GM21723 (cell line): ENCODE results near the gene GALNT13.
"Not testable (repeated sequence)": the region's sequence is repeated elsewhere in the genome, so short reads cannot be mapped to it uniquely, and the experiment has no call there.

ENCODE experiments used
- ATAC-seq: cut with Tn5 transposase; IDR thresholded peaks from one replicate; pipeline ENCODE4 v1.9.1; 2021; ENCODE audit warnings: mild to moderate bottlenecking, moderate library complexity; ENCODE audit not compliant: unreplicated experiment

GALNT13 gene

DNA sequence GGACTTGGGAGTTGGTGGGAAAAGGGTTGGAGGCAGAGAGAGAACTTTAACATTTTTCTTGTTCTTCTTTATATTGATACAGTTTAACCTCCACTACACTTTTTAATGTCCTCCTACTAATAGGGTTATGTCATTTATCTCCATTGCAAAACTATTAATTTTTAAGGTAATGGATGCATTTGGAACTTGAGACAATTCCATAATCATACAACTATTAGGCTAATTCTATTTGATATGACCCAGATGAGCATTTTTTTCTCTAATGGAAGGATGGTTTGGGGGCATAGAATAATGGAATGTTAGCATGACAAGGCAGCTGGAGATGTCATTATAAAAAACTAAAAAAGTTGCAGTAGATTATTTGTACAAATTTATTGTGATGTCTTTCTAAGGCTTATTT lies 587.6 kb downstream of the GALNT13 start:
- ATAC-seq: no peak

DNA sequence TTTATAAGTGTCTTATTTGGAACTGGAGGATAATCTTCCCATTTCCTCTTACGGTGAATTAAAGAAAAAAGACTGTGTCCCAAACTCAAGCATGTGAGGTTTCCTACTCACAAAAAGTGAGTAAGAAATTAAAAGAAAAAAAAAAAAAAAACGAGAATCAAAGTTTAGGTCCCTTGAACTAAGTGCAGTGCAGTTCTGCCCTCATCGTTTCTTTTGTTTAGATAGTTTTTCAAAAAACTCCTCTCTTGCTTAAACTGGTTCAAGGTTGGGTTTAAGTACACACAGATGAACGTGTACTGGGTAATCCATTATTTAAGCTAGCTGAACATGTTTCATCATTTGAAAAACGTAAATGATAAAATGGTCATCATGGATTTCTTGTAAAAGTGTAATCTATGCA lies 590.9 kb downstream of the GALNT13 start:
- ATAC-seq: no peak

DNA sequence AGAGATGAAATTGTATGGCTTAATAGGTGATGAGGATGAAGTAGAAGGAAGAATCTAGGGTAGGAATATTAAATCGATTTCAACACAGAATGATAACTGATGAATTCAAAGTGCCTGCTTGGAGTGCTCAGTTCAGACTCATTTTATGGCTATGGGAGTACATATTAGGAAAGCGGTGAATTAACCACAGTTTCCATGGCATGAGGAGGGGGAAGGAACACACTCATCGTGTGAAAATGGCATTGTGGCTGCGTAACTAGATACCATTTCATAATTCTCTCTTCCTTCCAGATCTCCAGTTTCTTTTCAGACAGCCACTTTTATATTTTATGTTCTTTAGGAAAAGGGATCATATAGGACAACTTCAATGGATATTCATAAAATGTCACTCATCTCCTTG lies 594.5 kb downstream of the GALNT13 start:
- no peak for ATAC-seq

DNA sequence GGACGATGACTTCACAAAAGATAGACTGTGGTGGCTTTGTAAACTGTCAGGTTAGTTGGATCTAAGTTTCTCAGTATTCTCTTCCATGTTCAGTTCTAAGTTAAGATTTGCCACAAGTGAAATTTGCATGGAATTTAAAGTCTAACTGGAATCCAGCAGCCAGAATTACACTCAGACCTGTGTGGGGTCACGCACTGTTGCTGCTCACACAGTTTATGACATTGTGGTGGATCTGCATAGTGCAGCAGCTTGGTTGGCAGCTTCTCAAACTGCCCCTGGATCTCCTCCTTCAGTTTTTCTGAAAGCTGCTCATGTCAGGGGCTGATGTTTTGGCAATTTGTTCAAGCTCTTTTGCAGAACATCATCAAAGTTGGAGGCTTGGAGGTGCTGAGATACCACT lies 598.7 kb downstream of the GALNT13 start:
- no peak for ATAC-seq

DNA sequence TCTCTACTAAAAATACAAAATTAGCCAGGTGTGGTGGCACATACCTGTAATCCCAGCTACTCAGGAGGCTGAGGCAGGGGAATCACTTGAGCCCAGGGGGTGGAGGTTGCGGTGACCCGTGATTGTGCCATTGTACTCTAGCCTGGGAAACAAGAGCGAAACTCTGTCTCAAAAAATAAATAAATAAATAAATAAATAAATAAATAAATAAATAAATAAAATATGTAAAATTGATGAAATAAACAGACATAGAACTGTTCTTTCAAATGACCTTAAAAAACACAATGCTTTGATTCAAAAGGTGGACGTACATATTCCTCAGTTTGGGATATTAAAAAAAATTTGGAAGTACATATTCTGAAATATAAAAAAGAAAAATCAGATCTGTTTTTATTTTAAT lies 599.8 kb downstream of the GALNT13 start:
- ATAC-seq: not testable (repeated sequence)

DNA sequence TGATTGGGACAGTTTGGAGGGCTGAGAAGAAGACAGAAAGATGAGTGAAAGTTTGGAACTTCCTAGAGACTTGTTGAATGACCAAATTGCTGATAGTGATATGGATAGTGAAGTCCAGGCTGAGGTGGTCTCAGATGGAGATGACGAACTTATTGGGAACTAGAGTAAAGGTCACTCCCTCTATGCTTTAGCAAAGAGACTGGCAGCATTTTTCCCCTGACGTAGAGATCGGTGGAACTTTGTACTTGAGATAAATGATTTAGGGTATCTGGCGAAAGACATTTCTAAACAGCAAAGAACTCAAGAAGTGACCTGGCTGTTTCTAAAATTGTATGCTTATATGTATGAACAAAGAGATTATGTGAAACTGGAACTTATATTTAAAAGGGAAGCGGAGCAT lies 605.6 kb downstream of the GALNT13 start:
- no peak for ATAC-seq

DNA sequence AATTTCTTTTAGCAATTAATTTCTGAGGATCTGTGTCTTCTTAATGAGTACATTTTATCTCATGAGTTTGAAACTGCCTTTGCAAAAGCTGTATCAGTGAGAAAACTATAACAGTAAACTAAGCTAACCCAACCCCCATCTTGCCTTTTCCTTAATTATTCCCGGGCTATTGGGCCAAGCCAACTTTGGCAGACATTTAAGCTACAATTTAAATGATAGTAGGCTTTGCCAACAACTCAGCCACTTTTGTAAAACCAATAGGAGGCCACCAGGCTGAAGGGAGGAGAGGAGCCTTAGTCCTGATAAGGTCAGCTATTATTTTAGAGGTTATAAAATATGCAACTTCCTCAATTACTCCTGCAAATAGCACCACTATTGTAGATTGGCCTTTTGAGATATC lies 608.8 kb downstream of the GALNT13 start:
- no peak for ATAC-seq

DNA sequence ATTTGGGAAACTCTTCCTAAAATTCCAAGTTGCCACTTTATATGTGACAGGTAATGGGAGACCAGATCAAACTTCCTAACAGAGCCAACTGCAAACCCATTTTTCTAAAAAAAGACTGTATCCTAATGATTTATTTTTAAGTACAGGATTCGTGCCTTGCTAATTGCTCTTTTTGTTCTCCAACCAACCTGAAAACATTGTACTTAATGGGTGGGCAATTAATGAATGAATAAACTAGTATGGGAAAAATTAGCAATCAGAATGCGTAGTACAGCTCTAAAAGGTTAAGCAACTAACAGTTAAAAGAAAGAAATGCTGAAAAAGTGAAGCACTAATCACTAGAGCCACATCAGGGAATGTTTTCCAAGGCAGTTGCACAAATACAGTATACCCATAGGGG lies 609.6 kb downstream of the GALNT13 start:
- no peak for ATAC-seq

DNA sequence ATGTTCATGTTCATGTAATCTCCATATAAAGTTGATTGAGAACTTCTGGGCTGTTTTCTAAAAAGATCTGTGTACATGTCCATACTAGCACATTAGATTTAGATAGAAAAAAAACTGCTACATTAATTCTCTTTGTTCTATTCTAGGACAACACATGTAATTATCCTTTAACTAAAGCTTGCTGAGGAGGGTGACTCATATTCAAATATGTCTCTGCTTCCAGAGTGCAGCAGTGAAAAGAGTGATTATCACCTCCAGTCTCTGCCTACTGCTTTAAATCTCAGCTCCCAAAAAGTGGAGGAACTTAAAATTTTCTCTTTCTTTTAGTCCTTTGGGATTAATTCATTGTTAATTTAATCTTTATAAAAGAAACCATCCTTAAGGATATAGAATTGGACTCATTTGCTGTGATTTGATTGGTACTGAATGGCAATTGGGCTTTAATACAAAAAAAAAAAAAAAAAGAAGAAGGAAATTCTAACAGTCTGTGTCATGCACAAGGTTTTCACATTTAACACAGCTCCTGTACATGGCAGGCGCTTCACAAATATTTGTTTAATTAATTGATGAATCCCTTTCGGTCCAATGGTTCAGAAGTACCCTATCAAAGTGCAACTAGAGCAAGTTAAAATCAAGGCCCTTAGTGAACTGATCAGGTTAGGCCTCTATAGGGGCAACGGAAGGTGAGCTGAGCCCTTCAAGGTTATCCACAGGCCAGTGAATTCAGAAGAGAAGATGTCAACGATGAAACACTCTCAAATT lies 612.8 kb downstream of the GALNT13 start:
- ATAC-seq: no peak

DNA sequence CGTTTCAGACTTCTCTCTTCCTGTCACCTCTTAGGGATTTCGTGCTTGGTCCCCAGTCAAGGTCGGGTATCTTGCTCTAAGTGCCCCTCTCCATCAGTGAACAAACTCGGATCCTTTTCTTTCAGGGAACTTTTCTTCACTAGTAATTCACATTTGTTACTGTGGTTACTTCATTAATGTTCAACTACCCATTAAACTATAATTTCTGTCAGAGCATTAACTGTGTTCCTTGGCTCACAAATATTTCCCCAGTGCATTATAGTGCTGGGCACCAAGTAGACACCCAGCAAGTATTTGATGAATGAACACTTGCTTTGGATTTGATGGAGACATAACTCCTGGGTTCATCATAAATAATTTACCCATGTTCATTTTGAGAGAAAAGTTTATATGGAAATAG lies 617.1 kb downstream of the GALNT13 start:
- no peak for ATAC-seq

DNA sequence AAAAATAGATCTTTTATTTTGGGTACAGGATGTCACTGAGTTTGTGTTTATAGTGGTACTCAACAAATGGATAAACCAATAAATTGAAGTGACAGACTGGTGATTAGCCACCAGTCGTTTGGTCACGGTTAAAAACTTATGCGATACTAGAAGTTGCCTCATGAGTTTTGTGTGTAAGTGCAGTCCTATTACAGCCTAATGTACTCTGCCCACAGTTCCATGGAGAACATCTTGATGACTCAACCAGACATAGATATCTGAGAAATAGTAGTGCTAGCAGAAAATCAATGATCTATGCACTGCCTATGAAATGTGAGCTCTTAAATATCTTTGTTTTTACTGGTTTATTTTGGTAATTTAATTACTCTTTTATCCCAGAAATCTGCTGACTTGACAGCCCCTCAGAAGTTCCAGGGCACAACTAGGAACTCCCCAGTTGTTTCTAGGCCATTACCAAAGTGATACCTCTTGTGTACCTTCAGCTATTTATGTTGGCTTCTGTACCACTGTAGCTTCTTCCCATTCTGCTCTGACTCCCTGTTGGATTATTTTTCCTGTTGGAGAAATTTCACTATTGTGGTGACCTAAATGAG lies 617.6 kb downstream of the GALNT13 start:
- no peak for ATAC-seq

DNA sequence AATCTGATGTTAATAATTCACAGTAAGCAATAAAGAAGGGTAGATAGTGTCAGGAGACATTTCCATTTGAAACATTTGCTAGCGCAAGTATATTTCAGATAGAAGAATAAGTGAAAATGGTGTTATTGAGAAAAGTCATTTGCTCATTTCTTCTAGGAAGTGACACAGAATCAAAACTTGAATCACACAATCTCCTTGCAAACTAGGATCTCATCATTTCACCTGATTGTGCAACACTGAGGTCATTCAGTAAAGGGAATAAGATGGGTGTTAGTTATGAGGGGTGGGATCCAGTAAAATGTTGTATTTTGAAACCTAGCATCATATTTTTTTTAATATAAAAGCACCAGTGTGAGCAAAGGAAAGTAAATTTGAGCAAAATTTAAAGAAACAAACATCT lies 618.8 kb downstream of the GALNT13 start:
- ATAC-seq: no peak

DNA sequence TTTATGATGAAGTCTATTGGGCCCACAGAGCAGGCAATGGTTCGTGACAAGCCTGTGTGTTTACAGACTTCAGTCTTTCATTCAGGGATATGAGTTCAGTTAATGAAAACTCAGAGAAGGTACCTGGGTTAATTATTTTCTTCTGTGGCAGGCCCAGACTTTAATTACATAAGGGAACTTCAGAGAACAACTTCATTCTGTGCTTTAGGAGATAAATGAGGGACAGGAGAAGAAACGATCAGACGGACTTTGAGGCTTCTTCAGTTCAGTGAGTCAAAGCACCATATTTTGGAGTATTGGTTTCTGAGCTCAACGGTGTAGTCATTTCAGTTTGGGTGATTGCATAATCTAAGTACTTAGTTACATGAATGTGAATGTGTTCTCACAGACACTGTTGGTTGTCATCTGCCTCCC lies 623.7 kb downstream of the GALNT13 start:
- ATAC-seq: no peak

DNA sequence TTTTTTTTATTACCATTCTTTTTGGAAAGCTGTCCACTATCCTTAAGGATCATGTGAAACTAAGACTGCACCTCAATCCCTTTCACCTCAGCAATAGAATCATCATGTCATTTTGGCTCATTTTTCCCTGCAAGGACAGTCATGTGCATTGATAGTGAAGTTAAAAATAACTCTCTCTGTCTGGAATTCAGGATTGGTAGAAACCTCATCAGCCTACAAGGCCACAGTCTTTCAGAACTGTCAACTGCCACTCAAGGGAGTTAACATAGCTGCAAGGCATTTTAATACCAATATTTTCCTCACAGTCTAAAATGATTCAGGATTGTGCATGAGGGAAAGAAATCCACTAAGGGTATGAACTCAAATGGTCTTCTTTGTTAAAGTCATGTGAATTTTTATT lies 625.3 kb downstream of the GALNT13 start:
- no peak for ATAC-seq
